ENCODE measurements around the gene ASXL2. TPM values are rescaled to one million over a fixed set of nuclear protein-coding genes. Genes with fewer than 3 reads are reported as not detected.

Gene ASXL2
- total RNA-seq, 1 experiment from 2014 or later = 35.7 TPM

GRCh38 chr2:25821225-25822056, 56.8 kb downstream of the ASXL2 start:
- ChIA-PET POLR2A (no interaction called here), CTCF (interaction anchor here (0.7 kb wide), 1 partner anchor 22 kb away, joined by 3 read pairs; no protein-coding TSS in a partner anchor)
- Histone ChIP-seq H3K27me3 (replicated peaks; ENCODE audit: control insufficient read depth, insufficient read depth, low read length) (no peaks in the 10 kb centered on the region), H3K9me3 (no peaks in the 10 kb centered on the region), H3K36me3 (ENCODE audit: control insufficient read depth, insufficient read depth, low read length) (no peaks in the 10 kb centered on the region), H3K4me1 (no peaks in the 10 kb centered on the region), H3K4me3 (ENCODE audit: low read depth, low read length) (no peak overlapping the region)
- Mint-ChIP-seq H3K9me3 (ENCODE audit: unreplicated experiment) (no peaks in the 10 kb centered on the region), H3K27ac (ENCODE audit: unreplicated experiment) (no peak overlapping the region), H3K36me3 (ENCODE audit: insufficient read depth, unreplicated experiment) (peaks cover 18% of the 10 kb centered on the region), H3K4me1 (ENCODE audit: low read depth, unreplicated experiment) (peaks cover 9% of the 10 kb centered on the region), H3K4me3 (ENCODE audit: unreplicated experiment) (no peak overlapping the region), H3K27me3 (ENCODE audit: insufficient read depth, unreplicated experiment) (no peaks in the 10 kb centered on the region)
- intact Hi-C loops (cut with micrococcal nuclease; ENCODE audit: unreplicated experiment) = no loop called here
- BruUV-seq (replicated peaks) = no TSS peak
- DNase-seq = no peak
- TF ChIP-seq, protein P1, sequence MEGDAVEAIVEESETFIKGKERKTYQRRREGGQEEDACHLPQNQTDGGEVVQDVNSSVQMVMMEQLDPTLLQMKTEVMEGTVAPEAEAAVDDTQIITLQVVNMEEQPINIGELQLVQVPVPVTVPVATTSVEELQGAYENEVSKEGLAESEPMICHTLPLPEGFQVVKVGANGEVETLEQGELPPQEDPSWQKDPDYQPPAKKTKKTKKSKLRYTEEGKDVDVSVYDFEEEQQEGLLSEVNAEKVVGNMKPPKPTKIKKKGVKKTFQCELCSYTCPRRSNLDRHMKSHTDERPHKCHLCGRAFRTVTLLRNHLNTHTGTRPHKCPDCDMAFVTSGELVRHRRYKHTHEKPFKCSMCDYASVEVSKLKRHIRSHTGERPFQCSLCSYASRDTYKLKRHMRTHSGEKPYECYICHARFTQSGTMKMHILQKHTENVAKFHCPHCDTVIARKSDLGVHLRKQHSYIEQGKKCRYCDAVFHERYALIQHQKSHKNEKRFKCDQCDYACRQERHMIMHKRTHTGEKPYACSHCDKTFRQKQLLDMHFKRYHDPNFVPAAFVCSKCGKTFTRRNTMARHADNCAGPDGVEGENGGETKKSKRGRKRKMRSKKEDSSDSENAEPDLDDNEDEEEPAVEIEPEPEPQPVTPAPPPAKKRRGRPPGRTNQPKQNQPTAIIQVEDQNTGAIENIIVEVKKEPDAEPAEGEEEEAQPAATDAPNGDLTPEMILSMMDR (IDR thresholded peaks at IDR 0.05; ENCODE audit: insufficient read depth in 1 of 2, low read depth in 1 of 2, low read length in 1 of 2, severe bottlenecking in 1 of 2, unreplicated experiment in 1 of 2) = no peak

GRCh38 chr2:25819597-25820039, 58.7 kb downstream of the ASXL2 start:
- H3K9me3 ChIP-seq = no peaks in the 10 kb centered on the region
- ChIA-PET POLR2A (no interaction called here), CTCF (no interaction called here)
- H3K4me1 ChIP-seq = no peaks in the 10 kb centered on the region
- Mint-ChIP-seq H3K9me3 (ENCODE audit: unreplicated experiment) (no peaks in the 10 kb centered on the region), H3K27ac (ENCODE audit: unreplicated experiment) (no peak overlapping the region), H3K27me3 (ENCODE audit: insufficient read depth, unreplicated experiment) (no peaks in the 10 kb centered on the region), H3K4me3 (ENCODE audit: unreplicated experiment) (no peak overlapping the region), H3K36me3 (ENCODE audit: insufficient read depth, unreplicated experiment) (peaks cover 18% of the 10 kb centered on the region), H3K4me1 (ENCODE audit: low read depth, unreplicated experiment) (peaks cover 9% of the 10 kb centered on the region)
- intact Hi-C loops (cut with micrococcal nuclease; ENCODE audit: unreplicated experiment) = no loop called here
- no TSS peak for BruUV-seq (replicated peaks)
- no peak overlapping the region for H3K4me3 ChIP-seq (ENCODE audit: low read depth, low read length)
- DNase-seq = no peak
- no peaks in the 10 kb centered on the region for H3K27me3 ChIP-seq (replicated peaks; ENCODE audit: control insufficient read depth, insufficient read depth, low read length)
- TF ChIP-seq, protein P1 (IDR thresholded peaks at IDR 0.05; ENCODE audit: insufficient read depth in 1 of 2, low read depth in 1 of 2, low read length in 1 of 2, severe bottlenecking in 1 of 2, unreplicated experiment in 1 of 2) = no peak
- no peaks in the 10 kb centered on the region for H3K36me3 ChIP-seq (ENCODE audit: control insufficient read depth, insufficient read depth, low read length)

GRCh38 chr2:25817630-25818029, 60.7 kb downstream of the ASXL2 start:
- Histone ChIP-seq H3K4me3 (ENCODE audit: low read depth, low read length) (no peak overlapping the region), H3K36me3 (ENCODE audit: control insufficient read depth, insufficient read depth, low read length) (no peaks in the 10 kb centered on the region), H3K27me3 (replicated peaks; ENCODE audit: control insufficient read depth, insufficient read depth, low read length) (no peaks in the 10 kb centered on the region), H3K4me1 (no peaks in the 10 kb centered on the region), H3K9me3 (no peaks in the 10 kb centered on the region)
- H3K4me1 Mint-ChIP-seq (ENCODE audit: low read depth, unreplicated experiment) = peaks cover 9% of the 10 kb centered on the region
- no peak overlapping the region for H3K4me3 Mint-ChIP-seq (ENCODE audit: unreplicated experiment)
- no peak overlapping the region for H3K27ac Mint-ChIP-seq (ENCODE audit: unreplicated experiment)
- ChIA-PET CTCF (no interaction called here), POLR2A (no interaction called here)
- no peaks in the 10 kb centered on the region for H3K9me3 Mint-ChIP-seq (ENCODE audit: unreplicated experiment)
- TF ChIP-seq, protein P1 (IDR thresholded peaks at IDR 0.05; ENCODE audit: insufficient read depth in 1 of 2, low read depth in 1 of 2, low read length in 1 of 2, severe bottlenecking in 1 of 2, unreplicated experiment in 1 of 2) = no peak
- intact Hi-C loops (cut with micrococcal nuclease; ENCODE audit: unreplicated experiment) = no loop called here
- no TSS peak for BruUV-seq (replicated peaks)
- H3K36me3 Mint-ChIP-seq (ENCODE audit: insufficient read depth, unreplicated experiment) = peaks cover 21% of the 10 kb centered on the region
- DNase-seq = no peak
- no peaks in the 10 kb centered on the region for H3K27me3 Mint-ChIP-seq (ENCODE audit: insufficient read depth, unreplicated experiment)
